ENCODE results near the gene MRPL1. TPM values are rescaled to one million over a fixed set of nuclear protein-coding genes. Genes with fewer than 3 reads are reported as not detected.

The MRPL1 gene
- total and polyA plus RNA-seq, 2 donors (not counting 3 experiments of a cell fraction or from before 2014, with no cell fraction given): 11.5 to 42.9 TPM

- H3K4me2 ChIP-seq (ENCODE audit: insufficient read depth, low read length): no peak overlapping the region
- no peaks in the 10 kb centered on the region for H3K9me1 ChIP-seq (replicated peaks; ENCODE audit: control insufficient read depth, extremely low read depth, insufficient read depth, low read length)
- H3K27ac ChIP-seq (ENCODE audit: insufficient read depth, low read depth, low read length): no peak overlapping the region
- intact Hi-C loops (cut with micrococcal nuclease): no loop called here
- H3K9ac ChIP-seq (replicated peaks; ENCODE audit: extremely low read depth, insufficient read depth, low read length): no peak overlapping the region
- H3K36me3 ChIP-seq (ENCODE audit: control insufficient read depth in 2 of 2, extremely low read depth in 1 of 2, insufficient read depth in 2 of 2, low read length in 2 of 2): peaks cover 5 to 9% of the 10 kb centered on the region in 2 experiments
- no peaks in the 10 kb centered on the region for H4K20me1 ChIP-seq (replicated peaks; ENCODE audit: control insufficient read depth, extremely low read depth, insufficient read depth, low read length)
- no peak overlapping the region for H2AFZ ChIP-seq (ENCODE audit: low read depth, low read length)
- H3K4me3 ChIP-seq (replicated peaks in 1 of 3; ENCODE audit: insufficient read depth in 1 of 3, low read depth in 1 of 3, low read length in 3 of 3): no peak overlapping the region
- no peaks in the 10 kb centered on the region for H3K4me1 ChIP-seq (ENCODE audit: control insufficient read depth, extremely low read depth, insufficient read depth, low read length)
- TF ChIP-seq GATA2 (IDR thresholded peaks at IDR 0.05; ENCODE audit: insufficient read depth, insufficient read length, low read depth, low read length): no peak
- no peak for TF ChIP-seq MYC (IDR thresholded peaks at IDR 0.05; ENCODE audit: low read depth, low read length)
- no peak for TF ChIP-seq EZH2 (IDR thresholded peaks at IDR 0.05; ENCODE audit: borderline replicate concordance, low read depth, low read length, severe bottlenecking)
- no peak for TF ChIP-seq CTCF (IDR thresholded peaks at IDR 0.05; ENCODE audit: extremely low read depth in 1 of 2, insufficient read depth in 1 of 2, low read depth in 1 of 2, low read length in 2 of 2)
- TF ChIP-seq POLR2A (IDR thresholded peaks at IDR 0.05; ENCODE audit: low read depth, low read length): no peak
- no TSS peak for BruUV-seq (replicated peaks)
- no peaks in the 10 kb centered on the region for H3K27me3 ChIP-seq (ENCODE audit: control insufficient read depth in 2 of 2, insufficient read depth in 2 of 2, low read length in 2 of 2)
- no peaks in the 10 kb centered on the region for H3K9me3 ChIP-seq (replicated peaks; ENCODE audit: control insufficient read depth, insufficient read depth, low read length)
- FAIRE-seq (no peak), DNase-seq (ENCODE audit: low read depth, low spot score) (no peak)
- CTCF ChIA-PET: interaction anchor here (0.6 kb wide), 1 partner anchor 96 kb away, joined by 3 read pairs; no protein-coding TSS in a partner anchor
- POLR2A ChIA-PET: no interaction called here
- H3K79me2 ChIP-seq (ENCODE audit: control insufficient read depth, insufficient read depth, low read length): peaks cover 34% of the 10 kb centered on the region
- dilution Hi-C loops (cut with MboI; ENCODE audit: extremely low pct_ligation_motif_present, low sequenced_read_pairs): no loop called here
Measured at GRCh38 chr4:77877167-77877566, 14.5 kb downstream of the MRPL1 start.

Measured in endothelial cell of umbilical vein (primary cell).